HFF-Myc (cell line): ENCODE measurements around the gene ISY1.
"Not testable (repeated sequence)": the region's sequence is repeated elsewhere in the genome, so short reads cannot be mapped to it uniquely, and the experiment has no call there.

Source experiments
- DNase-seq: peaks from one replicate; pipeline ENCODE4 v3.0.0-alpha.2; 2011; ENCODE audit warnings: low read depth; ENCODE audit errors: extremely low read depth
- H3K4me3 ChIP-seq: replicated peaks from 2 replicates; pipeline ENCODE4 v1.5.1; 2011; ENCODE audit warnings: low read depth, mild to moderate bottlenecking, control low read depth, low read length
- CTCF ChIP-seq: IDR thresholded peaks from 2 replicates; pipeline ENCODE4 v1.5.1; 2012; ENCODE audit warnings: mild to moderate bottlenecking, low read depth, low read length, control low read depth; ENCODE audit errors: missing control alignments

Gene ISY1

DNA sequence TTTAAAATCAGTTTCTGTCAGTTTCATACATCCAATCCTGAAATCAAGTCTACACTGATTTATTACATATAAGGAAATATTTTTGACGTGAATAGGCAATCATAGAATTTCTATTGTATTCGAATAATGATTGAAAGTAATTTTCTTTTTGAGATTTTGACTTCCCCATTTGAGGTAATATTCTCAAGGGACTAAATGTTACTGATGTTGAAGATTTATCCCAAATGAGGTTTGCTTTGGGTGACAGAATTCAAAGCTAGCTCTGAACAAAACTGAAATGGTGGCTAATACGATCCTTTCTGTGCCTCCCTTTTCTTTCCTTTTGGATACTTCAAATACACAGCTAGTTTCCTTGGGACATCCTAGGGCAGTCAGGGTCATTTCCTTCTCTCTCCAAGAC lies 35.7 kb upstream of the ISY1 start:
- DNase-seq = no peak

DNA sequence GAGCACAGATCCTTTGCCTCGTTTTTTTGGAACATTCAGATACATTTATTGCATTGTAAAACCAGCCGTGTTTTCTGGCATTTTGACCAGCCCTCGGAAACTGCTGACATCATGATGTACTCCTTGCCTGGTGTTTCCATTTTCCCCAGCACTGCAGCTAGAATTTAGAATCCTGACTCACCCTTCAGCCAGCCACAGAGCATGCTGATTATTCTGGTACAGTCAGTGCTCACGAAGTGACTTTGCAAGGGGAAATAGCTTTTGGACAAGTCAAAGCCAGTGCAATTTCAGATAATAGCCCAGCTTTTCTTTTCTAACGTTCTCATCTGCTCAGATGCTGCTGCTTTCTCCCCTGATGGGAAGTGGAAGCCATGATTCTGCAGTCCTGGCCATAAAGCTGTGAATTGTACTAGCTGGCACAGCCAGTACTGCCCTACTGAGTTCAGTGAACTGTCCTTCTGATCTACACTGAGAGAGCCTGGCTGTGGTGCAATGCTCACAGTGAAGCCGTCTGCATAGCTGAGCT lies 34.9 kb upstream of the ISY1 start:
- DNase-seq = peak; percentile 80
- no peak for TF ChIP-seq CTCF
- H3K4me3 ChIP-seq = peak overlapping the region; percentile 24; the same call in 1 of the 2 replicates

More for the DNA sequence above, 35.7 kb upstream of the ISY1 start:
- TF ChIP-seq CTCF = no peak
- H3K4me3 ChIP-seq = no peak overlapping the region

- not testable (repeated sequence) for DNase-seq, H3K4me3 ChIP-seq
These were observed 28.9 kb upstream of the ISY1 start for GRCh38 chr3:129189793-129190192.

DNA sequence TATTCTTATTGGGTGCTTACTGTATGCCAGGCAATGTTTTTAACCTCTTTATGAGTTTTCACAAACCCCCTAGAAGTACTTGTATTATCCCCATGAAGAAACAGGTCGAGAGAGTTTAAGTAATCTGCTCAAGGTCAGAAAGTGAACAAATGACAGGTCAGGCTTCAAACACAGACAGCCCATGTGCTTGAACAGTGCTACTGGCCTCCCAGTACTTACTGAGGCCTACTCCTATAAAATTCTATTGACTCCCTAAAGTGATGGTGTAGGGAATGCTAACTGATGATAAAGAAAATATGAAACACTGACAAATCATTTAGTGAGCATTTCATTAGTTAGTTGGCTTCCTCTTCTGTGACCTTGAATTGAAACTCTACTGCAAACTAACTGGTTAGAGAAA lies 27.0 kb upstream of the ISY1 start:
- no peak for DNase-seq
- H3K4me3 ChIP-seq = no peak overlapping the region
- no peak for TF ChIP-seq CTCF

DNA sequence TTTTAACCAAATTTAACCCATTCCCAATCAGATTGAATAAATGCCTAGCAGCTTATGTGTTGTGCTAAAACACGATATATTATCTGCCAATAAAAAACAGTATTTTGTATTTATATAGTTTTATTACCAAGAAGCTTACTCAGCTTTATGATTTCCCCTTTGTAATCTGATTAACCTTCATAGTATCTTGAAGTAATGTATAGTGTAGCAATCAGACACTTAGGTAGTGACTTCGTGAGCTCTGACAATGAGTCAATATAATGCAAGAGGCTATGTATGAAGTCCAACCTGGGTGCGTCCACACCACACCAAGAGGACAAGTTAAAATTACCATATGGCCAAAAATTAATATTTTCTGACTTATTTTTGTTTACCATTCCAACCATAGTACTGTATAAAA lies 24.9 kb upstream of the ISY1 start:
- DNase-seq = no peak
- TF ChIP-seq CTCF = no peak
- no peak overlapping the region for H3K4me3 ChIP-seq

- not testable (repeated sequence) for DNase-seq
- peak overlapping the region; percentile 97 for H3K4me3 ChIP-seq
These were observed 24.1 kb upstream of the ISY1 start for GRCh38 chr3:129184784-129185542.

DNA sequence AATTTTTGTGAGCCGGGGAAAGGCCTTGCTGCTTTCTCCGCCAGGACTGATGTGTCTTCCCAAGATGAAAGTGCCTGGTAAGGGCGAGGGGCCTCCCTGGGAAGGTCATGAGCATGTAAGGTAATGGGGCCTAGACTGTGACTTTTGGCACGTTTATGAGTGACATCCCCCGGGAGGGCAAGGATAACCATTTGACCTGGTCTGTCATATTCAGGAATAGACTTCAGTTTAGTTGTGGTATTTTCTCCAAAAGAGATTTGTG lies 23.5 kb upstream of the ISY1 start:
- no peak for TF ChIP-seq CTCF
- peak overlapping the region; percentile 97 for H3K4me3 ChIP-seq
- no peak for DNase-seq
